ENCODE data around the gene ALDH4A1. TPM values are rescaled to one million over a fixed set of nuclear protein-coding genes. Genes with fewer than 3 reads are reported as not detected.
A peak's percentile ranks its signal among the peaks of the same experiment; 100 is the strongest.

ALDH4A1 gene
- total and polyA plus RNA-seq, 10 of the 15 experiments (the other 5 are each of a cell fraction or from before 2014, with no cell fraction given), result 0.06 to 25.5 (median 13.0) TPM

DNA sequence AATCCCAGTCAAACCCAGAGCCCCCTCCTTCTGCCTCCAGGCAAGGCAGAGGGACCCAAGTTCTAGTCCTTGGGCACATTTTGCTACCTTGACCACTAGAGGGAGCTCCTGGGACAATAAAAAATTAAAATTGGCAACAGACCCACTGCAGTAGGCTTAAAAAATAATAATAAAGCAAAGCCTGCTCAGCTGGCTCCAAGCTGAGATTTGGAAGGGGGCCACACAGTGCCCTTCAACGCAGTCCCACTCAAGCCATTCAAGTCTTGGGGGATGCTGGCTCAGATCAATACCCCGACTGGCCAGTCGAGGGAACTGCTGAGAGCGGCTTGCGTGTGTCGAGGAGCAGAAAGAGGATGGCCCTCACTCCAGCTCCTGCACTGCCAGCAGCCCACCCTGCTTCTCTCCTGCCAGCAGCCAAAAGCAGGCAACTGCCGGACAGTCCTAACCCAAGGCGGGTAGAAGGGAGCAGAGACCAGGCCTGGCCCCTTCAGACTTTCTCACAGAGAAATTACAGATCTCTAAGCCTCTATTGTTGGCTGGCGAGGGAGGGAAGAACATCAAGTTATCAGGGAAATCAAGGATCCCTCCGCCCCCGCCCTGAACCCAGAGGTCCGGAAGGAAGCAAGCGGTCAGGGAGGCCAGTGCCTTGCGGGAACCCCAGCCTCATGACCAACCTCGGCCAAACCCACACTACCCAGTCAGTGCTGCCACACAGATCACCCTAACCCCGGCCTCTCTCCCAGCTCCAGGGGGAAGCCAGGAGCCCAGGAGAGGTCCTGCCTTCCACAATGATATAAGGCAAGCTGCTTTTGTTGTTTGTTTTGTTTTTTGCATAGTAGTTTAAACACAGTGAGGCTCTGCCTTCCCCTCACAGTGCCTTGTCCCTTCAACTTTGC, 4.9 kb upstream of the ALDH4A1 start (continued):
- TF ChIP-seq EGR1 (IDR thresholded peaks at IDR 0.05; ENCODE audit: borderline replicate concordance in 1 of 2, low read depth in 2 of 2, low read length in 2 of 2), result no peak
- TF ChIP-seq PML (IDR thresholded peaks at IDR 0.05; ENCODE audit: low read length), result no peak
- TF ChIP-seq BRCA1 (IDR thresholded peaks at IDR 0.05; ENCODE audit: low read depth, low read length), result no peak
- TF ChIP-seq CHD2 (IDR thresholded peaks at IDR 0.05; ENCODE audit: borderline replicate concordance, low read depth, low read length), result no peak
- TF ChIP-seq, protein P1, sequence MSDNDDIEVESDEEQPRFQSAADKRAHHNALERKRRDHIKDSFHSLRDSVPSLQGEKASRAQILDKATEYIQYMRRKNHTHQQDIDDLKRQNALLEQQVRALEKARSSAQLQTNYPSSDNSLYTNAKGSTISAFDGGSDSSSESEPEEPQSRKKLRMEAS (IDR thresholded peaks at IDR 0.05; ENCODE audit: low read depth, low read length), result no peak
- no peak for TF ChIP-seq EP300 (IDR thresholded peaks at IDR 0.05; ENCODE audit: borderline replicate concordance in 1 of 2, control insufficient read depth in 1 of 2, low read depth in 2 of 2, low read length in 2 of 2)
- TF ChIP-seq KDM1A (IDR thresholded peaks at IDR 0.05; ENCODE audit: borderline replicate concordance), result no peak
- TF ChIP-seq RAD21 (IDR thresholded peaks at IDR 0.05; ENCODE audit: insufficient read depth, low read depth, low read length), result peak; percentile 58
- TF ChIP-seq TBL1XR1 (IDR thresholded peaks at IDR 0.05; ENCODE audit: low read depth, low read length), result no peak
- TF ChIP-seq NRF1 (conservative IDR thresholded peaks at IDR 0.05; ENCODE audit: low read depth, low read length), result no peak
- TF ChIP-seq IRF4 (IDR thresholded peaks at IDR 0.05; ENCODE audit: low read depth, low read length), result no peak
- TF ChIP-seq BHLHE40 (IDR thresholded peaks at IDR 0.05; ENCODE audit: borderline replicate concordance in 1 of 2, low read depth in 2 of 2, low read length in 1 of 2), result no peak
- TF ChIP-seq, protein P2, sequence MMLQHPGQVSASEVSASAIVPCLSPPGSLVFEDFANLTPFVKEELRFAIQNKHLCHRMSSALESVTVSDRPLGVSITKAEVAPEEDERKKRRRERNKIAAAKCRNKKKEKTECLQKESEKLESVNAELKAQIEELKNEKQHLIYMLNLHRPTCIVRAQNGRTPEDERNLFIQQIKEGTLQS (IDR thresholded peaks at IDR 0.05; ENCODE audit: borderline replicate concordance, extremely low read depth, low read depth, low read length), result no peak
- TF ChIP-seq FOXK2 (IDR thresholded peaks at IDR 0.05), result no peak
- TF ChIP-seq CREM (IDR thresholded peaks at IDR 0.05; ENCODE audit: low read depth), result no peak
- TF ChIP-seq CEBPB (IDR thresholded peaks at IDR 0.05; ENCODE audit: borderline replicate concordance in 1 of 2, low read depth in 2 of 2, low read length in 2 of 2), result no peak
- TF ChIP-seq, protein P3, sequence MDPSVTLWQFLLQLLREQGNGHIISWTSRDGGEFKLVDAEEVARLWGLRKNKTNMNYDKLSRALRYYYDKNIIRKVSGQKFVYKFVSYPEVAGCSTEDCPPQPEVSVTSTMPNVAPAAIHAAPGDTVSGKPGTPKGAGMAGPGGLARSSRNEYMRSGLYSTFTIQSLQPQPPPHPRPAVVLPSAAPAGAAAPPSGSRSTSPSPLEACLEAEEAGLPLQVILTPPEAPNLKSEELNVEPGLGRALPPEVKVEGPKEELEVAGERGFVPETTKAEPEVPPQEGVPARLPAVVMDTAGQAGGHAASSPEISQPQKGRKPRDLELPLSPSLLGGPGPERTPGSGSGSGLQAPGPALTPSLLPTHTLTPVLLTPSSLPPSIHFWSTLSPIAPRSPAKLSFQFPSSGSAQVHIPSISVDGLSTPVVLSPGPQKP (IDR thresholded peaks at IDR 0.05; ENCODE audit: low read depth, low read length), result no peak
- no peak for TF ChIP-seq SREBF1 (IDR thresholded peaks at IDR 0.05; ENCODE audit: low read length)
- TF ChIP-seq, protein P4, sequence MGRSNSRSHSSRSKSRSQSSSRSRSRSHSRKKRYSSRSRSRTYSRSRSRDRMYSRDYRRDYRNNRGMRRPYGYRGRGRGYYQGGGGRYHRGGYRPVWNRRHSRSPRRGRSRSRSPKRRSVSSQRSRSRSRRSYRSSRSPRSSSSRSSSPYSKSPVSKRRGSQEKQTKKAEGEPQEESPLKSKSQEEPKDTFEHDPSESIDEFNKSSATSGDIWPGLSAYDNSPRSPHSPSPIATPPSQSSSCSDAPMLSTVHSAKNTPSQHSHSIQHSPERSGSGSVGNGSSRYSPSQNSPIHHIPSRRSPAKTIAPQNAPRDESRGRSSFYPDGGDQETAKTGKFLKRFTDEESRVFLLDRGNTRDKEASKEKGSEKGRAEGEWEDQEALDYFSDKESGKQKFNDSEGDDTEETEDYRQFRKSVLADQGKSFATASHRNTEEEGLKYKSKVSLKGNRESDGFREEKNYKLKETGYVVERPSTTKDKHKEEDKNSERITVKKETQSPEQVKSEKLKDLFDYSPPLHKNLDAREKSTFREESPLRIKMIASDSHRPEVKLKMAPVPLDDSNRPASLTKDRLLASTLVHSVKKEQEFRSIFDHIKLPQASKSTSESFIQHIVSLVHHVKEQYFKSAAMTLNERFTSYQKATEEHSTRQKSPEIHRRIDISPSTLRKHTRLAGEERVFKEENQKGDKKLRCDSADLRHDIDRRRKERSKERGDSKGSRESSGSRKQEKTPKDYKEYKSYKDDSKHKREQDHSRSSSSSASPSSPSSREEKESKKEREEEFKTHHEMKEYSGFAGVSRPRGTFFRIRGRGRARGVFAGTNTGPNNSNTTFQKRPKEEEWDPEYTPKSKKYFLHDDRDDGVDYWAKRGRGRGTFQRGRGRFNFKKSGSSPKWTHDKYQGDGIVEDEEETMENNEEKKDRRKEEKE (IDR thresholded peaks at IDR 0.05), result no peak
- TF ChIP-seq ETV6 (conservative IDR thresholded peaks at IDR 0.05 in 1 of 2, IDR thresholded peaks at IDR 0.05 in 1 of 2; ENCODE audit: borderline replicate concordance in 1 of 2, low read depth in 1 of 2), result no peak
- no peak for TF ChIP-seq CBX3 (IDR thresholded peaks at IDR 0.05; ENCODE audit: borderline replicate concordance, low read depth)
- no peak for TF ChIP-seq TCF12 (IDR thresholded peaks at IDR 0.05; ENCODE audit: low read depth, low read length)
- TF ChIP-seq HCFC1 (IDR thresholded peaks at IDR 0.05; ENCODE audit: low read length), result no peak
- no peak for TF ChIP-seq ATF7 (IDR thresholded peaks at IDR 0.05; ENCODE audit: low read depth)
- no peak for TF ChIP-seq GABPA (IDR thresholded peaks at IDR 0.05; ENCODE audit: low read depth)
- TF ChIP-seq SMARCA5 (IDR thresholded peaks at IDR 0.05), result 0 out of 2 replicates have a peak, but pooled peaks have one; percentile 67
- no peak for TF ChIP-seq RCOR1 (conservative IDR thresholded peaks at IDR 0.05; ENCODE audit: low read depth, low read length)
